Dermis blood vessel endothelial cell (primary cell): ENCODE results near the gene UBL4B. TPM values are rescaled to one million over a fixed set of nuclear protein-coding genes. Genes with fewer than 3 reads are reported as not detected.

ENCODE experiments used
- DNase-seq: peaks from one replicate; pipeline ENCODE4 v3.0.0; 2010
- total RNA-seq: library from RNA; depleted of rRNA; stranded (reverse); fragments of >200 nt; gene quantifications from 2 replicates; pipeline ENCODE4 v1.2.3, GENCODE V29; 2014

UBL4B gene
- total RNA-seq, 1 donor from 2014 or later, result not detected

DNA sequence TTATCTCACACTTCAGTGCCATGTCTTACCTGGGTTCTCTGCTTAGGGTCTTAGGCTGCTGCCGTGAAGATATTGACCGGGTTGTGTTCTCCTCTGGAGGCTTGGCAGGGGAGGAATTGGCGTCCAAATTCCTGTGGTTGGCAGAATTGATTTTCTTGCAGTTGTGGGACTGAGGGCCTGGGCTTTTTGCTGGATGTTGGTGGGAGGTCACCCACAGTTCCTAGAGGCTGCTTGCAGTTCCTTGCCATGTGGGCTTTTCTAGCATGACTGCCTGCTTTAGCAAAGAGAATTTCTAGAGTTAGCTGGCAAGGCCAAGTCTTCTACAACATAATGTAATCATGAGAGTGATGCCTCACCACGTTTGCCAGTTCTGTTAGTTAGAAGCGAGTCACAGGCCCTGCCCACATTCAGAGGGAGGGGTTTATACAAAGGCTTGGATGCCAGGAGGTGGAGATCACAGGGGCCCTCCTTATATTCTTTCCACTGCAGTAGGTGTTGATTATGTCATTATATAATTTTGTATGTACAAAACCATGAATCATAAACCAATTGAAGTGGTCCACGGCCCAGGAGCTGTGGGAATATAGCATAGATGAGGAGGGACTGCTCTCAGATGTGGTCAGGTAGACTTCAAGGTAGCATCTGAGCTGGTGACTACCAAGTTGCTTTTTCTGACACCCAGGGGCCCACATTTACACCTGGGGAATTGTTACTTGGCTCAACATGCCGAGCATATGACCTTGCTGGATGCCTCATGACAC, 6.6 kb downstream of the UBL4B start:
- DNase-seq, result no peak

DNA sequence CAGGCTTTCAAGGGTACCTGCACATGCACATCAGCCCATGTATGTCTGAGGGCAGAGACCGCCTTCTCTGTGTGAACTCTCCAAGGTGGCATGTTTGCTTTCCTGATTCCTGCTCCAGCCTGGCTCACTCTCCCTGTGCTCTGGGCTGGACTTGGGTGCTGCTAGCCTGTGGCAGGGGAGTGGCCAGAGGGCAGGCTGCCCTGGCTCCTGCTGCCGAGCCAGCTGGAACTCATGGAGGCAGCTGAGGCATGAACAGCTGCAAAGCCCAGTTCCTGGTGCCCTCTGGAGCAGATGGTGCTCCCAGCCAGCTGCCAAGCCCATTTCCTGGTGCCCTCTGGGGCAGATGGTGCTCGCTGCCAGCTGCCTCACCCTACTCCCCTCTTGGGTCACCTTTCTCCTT, 7.6 kb downstream of the UBL4B start:
- DNase-seq, result no peak

DNA sequence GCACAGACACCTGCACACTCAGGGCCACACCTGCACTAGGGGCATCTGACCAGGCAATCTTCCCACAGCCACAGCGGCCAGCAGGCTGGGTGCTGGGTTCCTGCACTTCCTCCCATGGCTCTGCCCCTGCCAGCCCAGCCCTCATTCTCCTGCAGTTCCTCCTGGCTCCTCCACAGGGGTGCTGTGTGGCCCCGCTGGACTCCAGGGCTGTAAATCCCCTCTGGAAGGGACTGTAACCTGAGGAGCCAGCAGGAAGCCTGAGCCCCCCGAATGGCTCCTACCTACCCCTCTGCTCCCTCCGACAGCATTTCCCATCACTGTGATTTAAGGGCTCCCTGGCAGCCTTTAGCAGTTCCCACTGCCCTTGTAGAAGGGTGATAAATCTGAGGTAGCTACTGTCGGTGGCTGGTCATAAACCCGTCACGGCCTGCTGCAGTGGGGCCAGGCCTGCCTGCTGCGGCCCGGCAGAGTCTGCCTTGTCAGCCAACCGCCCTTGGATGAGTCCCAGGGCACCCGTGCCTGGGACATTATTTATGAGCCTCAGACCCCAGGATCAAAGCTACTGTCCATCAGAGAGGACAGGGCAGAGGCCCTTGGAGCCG, 8.8 kb downstream of the UBL4B start:
- DNase-seq, result no peak

DNA sequence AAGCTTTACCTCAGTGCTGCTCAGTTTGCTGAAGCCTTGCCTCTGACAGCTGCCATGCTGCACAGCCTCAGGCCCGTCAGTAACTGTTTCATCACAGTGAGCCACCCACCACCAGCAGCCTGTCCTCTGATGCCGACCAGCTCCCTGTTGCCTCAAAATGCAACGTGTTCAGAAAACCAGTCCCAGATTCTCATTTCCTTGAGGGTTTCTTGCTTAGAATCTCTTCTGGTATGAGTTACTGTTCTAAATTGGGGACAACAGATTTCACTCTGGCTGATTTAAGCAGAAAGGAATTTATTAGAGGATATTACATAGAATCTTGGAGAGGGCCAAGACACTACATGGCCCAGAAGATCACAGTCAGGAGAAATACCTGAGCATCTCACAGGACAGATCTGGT, 11.0 kb downstream of the UBL4B start:
- DNase-seq, result no peak

DNA sequence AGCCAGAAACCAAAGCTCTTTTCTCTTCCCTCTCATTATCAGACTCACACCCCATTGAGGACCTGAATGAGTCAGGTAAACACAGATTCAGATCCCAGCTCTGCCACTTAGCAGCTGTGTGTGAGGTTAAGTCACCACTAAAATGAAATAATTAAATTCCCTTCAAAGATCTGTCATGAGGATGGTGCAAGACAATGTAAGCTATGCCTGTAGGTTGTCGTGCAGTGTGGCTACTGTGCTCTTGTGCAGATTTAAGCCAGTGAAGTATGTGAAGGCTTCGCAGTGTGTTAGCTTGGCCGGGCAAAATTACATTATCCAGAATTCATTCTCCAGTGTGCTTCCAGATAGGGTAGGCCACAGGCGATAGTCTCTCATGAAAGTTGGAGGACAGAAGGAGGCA, 13.6 kb downstream of the UBL4B start:
- DNase-seq, result no peak

DNA sequence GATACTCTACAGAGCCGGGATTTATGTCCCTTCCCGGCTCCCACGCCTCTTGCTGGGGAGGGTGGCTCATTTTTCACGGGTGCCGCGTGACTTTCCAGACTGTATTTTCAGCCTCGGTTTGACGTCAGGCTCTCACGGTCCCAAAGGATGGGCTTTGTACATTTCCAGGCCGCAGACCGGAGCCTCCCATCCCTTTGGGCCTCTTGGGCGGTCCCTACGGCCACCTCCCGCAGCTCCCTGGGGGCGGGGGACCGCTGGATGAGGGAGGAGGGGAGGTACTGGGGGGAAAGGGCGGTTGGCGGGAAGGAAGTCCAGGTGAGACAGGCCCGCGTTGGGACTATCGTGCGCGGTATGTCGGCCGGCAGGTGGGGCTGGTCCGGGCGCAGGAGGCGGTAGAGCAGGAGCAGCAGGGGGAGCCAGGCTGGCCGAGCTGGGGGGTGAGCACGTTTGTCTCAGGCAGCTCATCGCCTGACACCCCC, 17.9 kb downstream of the UBL4B start:
- DNase-seq, result no peak

DNA sequence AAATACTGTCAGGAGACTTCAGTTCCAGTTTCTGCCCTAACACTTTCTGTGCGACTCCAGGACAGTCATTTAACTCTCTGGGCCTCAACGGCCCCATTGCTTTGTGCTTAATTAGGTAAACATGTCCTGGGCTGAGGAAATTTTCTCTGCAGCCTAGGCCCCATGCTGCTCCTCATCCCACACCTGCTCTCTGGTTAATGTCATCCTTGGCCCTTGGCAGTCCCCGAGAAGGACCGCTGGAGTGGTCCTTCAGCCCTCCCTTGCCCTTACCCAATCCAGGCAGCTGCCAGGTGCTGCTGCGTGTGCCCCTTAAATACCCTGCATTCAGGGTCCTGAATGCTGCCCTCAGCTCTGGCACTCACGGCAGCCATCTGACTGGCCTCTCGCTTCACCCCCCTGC, 18.7 kb downstream of the UBL4B start:
- no peak for DNase-seq

DNA sequence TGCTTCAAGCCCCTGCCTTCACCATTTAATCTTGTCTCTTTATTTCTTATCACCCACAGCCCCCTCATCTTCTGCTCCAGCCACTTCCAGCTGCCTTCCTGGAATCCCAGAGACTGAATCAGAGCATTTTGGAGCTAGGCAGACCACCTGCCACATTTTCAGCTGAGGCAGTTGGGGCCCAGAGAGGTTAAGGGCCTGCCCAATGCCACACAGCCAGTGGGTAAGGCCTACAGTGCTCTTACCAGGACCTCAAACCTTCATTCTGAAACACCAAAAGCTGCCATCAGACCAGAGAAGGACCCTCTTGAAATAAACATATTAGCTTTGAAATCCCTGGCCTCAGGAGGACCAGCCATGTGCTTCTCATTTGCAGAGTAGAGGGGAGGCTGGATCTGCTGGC, 20.4 kb downstream of the UBL4B start:
- no peak for DNase-seq

DNA sequence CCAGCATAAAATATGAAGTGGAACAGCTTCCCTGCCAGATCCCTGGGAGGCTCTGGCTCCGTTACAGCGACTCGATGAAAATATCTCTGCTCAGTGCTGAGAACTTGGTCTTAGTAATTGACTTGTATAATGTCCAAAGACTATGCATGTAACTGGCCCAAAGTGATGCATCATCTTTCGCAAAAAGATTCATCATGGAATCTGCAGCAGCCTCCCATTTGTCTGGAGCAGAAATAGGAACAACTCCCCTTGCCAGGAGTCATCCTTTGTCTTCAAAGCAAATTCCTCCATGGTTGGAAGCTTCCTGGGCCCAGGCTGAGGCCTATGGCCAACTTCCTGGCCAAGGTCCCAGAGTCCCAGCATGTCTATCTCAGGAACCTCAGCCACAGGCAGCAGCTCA, 21.2 kb downstream of the UBL4B start:
- no peak for DNase-seq

DNA sequence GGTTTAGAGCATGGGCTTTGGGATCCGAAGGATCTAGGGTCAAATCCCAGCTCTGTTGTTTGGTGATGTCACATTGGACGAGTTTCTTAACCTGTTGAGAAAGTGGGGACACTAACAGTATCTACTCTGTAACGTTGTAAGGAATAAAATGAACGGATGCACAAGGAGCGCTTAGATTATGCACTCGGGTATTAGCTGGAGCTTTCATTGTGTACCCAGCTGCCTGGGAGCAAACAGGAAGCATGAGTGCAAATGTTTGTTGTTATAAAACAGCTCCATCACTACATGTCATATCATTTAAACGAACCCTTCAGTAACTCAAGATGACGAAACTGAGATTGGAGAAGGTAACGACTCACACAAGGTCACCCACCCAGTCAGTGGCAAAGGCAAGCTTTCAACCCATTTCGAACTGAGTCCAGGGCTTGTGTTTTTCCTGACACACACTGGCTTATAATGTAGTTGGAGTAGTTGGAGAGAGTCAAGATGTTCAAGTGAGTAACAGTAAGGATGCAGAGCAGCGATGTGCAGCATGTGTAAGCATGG, 21.9 kb downstream of the UBL4B start:
- peak; percentile 37 for DNase-seq

DNA sequence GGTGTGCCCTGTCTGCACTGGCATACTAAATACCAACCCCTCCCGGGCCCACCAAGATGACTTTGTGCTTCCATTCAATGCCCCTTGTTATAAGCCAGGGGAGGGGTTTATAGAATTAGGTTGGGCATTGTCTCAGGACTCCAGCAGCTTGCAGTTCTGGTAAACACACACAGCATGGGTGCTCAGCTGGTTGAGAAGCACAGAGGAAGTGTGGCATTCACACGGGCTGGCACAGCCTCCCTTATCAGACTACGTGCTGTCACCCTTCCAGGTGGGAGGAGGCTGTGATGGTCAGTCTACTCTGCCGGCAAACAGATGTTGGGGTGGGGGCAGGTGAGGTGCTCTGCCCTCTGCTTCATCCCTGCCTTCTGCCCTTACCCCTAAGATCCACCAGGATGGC, 23.0 kb downstream of the UBL4B start:
- no peak for DNase-seq

DNA sequence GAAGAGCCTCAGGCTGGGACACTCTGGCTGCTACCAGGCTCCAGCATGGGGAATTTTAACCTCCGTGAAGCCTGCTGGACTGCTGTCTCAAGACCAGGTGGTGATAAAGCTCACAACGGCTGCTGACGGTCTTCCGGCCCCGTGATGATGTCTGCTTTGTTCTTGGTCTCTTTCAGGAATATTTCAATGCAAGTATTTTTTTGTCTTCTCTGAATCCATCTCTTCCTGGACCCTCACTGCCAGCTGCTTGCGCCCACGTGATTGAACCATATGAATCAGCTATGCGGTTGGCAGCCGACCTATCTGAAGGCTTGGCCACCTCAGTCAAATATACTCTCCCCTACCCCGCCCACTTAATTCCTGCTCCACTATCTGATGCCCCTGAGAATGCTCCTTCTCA, 23.4 kb downstream of the UBL4B start:
- DNase-seq, result no peak

DNA sequence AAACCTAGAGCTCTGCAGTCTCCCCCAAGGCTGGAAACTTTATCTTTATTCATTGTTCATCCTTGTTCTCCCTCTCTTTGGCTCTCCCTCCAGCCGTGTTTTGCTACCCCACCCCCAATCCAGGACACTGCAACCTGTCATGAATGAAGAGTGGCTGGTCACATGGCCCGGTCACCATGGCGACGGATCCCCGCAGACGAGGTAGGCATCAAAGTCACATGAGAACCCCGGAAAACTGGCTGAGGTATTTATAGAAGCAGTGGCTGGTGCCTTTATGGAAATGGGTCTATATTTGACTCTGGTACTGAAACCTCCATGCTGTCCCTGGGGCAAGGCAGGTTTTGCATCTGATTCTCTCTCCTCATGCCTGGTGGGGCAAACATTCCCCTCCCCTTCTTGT, 24.7 kb downstream of the UBL4B start:
- no peak for DNase-seq

DNA sequence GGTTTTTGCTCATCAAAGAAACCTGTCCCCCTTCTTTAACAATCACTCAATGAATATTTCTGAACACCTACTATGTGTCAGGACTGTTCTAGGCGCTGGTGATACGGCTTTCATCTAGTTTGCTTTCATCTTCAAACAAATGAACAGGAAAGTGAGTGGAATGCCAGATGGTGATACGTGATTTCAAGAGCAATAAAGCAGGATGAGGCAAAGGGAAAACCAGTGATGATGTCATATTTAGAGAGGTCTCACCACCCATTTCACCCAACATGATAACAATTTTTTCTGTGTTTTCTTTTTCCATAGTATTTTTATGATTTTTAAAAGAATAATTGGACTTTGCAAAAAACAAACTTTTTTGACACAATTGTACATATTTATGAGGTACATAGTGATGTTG, 26.7 kb downstream of the UBL4B start:
- no peak for DNase-seq

DNA sequence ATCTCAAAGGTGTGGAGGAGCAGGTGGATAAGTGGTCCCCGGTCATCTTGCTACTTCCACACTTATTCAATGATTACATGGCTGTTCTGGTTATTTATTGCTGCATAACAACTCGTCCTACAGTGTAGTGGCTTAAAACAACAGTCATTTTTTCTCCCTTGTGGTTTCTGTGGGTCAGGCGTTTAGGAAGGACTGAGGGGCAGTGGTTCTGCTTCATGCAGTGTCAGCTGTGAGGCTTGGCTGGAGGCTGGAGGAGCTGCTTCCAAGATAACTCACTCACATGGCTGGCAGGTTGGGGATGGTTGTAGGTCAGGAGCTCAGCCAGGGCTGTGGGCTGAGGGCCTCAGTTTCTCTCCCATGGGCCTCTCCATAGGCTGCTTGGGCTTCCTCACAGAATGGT, 32.1 kb downstream of the UBL4B start:
- DNase-seq, result no peak

DNA sequence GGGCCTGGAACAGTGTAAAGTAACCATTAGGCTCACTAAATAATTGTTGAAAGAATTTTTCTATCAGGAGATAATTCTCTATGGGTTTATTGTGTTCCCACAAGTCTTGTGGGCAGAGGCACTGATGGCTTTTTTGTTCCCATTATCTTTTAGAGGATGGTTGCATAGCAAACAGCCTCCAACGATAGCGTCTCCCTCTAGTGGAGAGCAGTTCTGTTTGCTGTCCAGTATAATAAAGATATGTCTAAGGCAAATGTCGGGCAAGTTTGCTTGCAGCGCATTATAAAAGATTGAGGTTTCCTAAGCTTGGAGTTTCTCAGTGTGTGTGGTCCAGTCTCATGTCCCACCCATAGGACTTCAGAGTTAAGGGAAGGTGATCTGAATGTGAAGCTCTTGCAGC, 36.7 kb downstream of the UBL4B start:
- peak; percentile 14 for DNase-seq

DNA sequence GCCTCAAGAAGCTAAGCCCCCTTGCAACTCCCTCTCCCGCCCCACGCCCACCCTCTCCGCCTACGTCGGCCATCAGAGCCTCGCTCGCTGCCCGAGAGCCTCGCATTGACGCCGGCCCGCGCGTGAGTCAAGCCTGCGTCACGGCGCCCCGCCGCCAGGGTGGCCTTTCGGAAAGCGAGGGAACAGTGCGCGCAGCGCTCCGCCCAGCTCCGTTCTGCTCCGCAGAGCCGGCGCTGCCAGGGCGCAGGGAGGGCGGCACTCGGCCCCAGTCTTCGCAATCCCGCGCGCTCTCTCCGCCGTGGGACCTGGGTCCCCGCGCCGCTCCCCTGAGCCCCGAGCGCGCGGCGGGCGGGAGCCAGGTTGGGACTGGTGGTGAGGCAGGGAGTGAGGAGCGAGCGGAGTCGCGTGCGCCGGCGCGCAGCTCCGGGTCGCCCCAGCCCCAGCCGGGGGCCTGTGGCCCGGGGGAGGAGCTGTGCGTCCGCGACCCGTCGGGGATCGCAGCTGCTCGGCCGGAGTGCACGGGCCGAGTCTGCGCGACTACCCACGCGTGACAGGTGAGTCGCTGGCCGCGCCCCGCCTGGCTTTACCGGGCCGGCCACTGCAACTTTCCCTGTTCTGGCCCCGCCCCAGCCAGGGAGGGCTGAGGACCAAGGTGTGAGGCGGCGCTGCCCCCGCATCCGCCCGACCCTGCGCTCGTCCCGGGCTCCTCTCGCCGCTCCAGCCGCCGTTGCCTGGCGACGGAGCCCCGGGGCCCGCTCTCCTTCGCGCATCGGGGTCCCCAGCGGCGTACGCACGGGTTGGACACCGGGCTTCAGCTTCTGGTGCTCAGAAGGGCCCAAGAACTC, 38.3 kb downstream of the UBL4B start, which contains the start of gene SLC6A17:
Gene SLC6A17, plus strand, starts transcription at position 165 of the 845 bp plus-strand sequence. CDS start 16,436 bp downstream, outside the sequence.
- DNase-seq, result peak; percentile 52

DNA sequence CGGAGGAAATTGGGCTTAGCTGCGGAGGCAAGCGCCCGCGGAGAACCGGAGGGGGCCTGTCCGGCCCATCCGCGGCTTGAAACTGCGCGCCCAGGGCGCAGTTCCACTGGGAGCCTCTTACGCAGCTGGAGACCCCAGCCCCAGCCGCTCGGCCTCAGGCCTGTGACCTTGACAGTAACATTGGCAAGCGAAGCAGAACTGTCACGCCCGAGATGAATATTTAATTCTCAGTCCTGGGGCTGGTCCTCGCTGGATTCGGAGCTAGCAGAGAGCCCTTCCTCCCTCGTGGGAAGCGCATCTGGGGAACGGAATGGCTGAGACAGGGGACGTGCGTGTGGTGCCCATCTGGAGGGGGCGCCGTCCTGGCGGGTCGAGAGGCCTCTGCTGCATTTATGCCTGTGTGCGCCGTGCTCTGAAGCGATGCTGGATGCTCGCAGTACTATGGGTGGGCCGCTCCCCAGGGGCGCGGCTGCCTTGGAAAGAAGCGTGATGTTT, 39.0 kb downstream of the UBL4B start:
- DNase-seq, result peak; percentile 9

DNA sequence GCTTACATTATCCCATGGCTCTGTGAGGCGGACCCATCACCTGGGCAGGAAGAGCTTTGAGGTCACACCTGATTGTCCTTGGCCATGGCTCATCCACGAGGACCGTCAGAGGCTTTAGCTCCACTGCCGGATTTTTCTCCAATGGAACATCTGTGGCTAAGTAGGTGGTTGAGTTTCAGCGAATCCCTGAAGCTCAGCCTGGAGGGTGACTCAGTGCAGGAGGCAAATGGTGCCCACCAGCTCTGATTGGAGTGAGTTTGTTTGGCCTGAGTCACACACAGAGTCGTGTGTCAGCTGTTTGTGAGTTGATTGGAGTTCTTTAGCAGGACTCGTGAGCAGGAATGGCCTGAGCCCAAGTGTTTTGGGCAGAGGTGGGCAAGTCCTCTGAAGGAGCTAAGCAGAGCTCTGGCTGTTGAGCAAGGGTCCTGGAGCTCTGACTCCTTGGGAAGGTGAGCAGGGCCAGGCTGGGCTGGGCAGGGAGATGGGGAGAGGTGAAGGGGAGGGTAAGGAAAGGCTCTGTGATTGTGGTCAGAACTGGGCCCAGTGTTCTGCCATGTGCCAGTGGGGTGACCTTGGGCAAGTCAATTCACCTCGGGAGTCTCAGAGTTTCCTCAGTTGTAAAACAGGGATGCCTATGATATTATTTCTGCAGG, 40.0 kb downstream of the UBL4B start:
- no peak for DNase-seq

DNA sequence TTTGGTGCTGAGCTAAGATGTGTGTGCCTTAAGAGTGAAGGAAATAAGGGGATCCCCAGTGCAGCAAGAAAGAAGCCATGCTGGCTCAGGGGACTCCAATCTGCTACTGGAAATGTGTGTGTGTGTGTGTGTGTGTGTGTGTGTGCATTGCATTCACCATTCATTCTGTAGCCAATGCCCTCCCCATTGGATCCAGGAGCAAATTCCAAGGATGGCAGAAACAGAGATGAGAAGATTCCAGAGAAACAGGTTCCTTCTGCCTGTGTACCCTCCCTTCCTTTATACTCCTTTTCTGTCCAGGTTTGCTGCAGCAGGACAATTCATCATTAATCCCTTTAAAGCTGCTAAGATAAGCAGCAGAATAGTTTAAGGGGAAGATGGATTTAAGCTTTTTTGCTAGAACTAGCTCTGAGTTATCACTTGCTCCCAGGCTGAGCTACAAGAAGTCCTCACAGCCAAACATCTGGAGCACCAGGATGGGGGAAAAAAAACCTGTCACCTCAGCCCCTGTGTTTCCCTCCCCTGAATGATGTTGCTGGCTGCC, 41.2 kb downstream of the UBL4B start:
- DNase-seq, result no peak

DNA sequence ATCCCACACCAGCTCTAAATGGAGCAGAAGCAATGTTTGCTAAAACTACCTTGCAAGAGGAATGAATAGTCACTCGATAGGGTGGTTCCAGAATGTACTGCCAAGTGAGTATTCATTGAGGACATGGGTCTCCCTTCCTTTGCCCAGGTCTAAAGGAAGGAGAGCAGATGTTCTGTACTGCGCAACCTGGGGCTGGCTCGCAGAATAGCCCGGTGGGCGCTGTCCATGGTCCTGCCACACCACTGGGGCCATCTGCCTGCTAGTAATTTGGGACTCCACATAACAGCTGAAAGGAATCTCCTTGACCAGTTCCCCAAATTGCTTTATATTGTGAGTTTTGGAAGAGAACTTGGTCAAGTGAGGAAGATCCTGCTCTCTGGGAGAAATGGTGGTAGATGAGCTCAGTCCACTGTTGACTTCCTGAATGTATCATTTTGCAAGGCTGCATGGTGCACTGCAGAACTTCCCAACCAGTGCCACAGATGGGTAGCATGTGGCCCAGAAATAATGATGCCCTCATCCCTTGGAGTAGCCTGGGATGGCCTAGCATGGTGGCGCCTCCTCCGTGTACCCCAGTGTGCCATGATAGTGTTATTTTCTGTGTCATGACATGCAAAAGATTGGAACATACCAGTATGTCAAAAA, 43.8 kb downstream of the UBL4B start:
- peak; percentile 75 for DNase-seq

DNA sequence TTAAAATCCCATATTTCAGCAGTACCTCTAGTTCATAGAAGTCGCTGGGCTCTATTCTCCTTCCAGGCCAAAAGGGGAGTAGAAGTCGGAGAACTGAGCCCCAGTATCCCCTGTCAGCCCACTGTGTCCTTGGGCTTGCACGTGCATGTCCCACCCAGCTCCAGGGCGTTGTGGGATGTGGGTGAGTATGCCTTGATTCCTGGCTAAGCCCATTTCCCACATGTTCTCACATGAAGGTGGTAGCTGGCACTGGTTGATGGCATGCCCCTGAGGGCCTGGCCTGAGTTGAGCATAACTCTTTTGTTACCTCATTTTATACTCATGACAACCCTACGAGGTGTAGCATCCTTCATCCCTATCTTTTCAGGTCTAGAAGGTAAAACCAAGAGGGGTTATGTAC, 46.0 kb downstream of the UBL4B start:
- no peak for DNase-seq
